IPS-18a (cell line): ENCODE data around the gene PEX11B.

Source experiments
- H3K27ac ChIP-seq: one replicate; pipeline ENCODE4 v1.5.1; 2013; ENCODE audit warnings: low read length
- H3K27me3 ChIP-seq: one replicate; pipeline ENCODE4 v1.6.1; 2013; ENCODE audit warnings: mild to moderate bottlenecking, low read length; ENCODE audit not compliant: control insufficient read depth, insufficient read depth
- H3K36me3 ChIP-seq: one replicate; pipeline ENCODE4 v1.6.1; 2013; ENCODE audit warnings: low read depth, low read length; ENCODE audit not compliant: control insufficient read depth
- H3K4me1 ChIP-seq: one replicate; pipeline ENCODE4 v1.6.1; 2013; ENCODE audit warnings: low read depth, low read length; ENCODE audit not compliant: control insufficient read depth
- H3K4me3 ChIP-seq: one replicate; pipeline ENCODE4 v1.5.1; 2013; ENCODE audit warnings: low read length
- H3K9ac ChIP-seq: one replicate; pipeline ENCODE4 v1.6.1; 2013; ENCODE audit warnings: mild to moderate bottlenecking, low read length, moderate library complexity
- H3K9me3 ChIP-seq: one replicate; pipeline ENCODE4 v1.6.1; 2013; ENCODE audit warnings: low read depth, low read length; ENCODE audit not compliant: control insufficient read depth

The PEX11B gene

GRCh38 chr1:145918144-145918991, at the start of gene PEX11B:
Gene PEX11B (minus strand): TSS chr1:145918717. CDS start chr1:145918688, 29 bp downstream.
- peak within 1 kb of the TSS; percentile 81 for H3K4me3 ChIP-seq
- peak within 1 kb of the TSS; percentile 45 for H3K27ac ChIP-seq
- H3K9me3 ChIP-seq, result no peaks in the 10 kb centered on the region
- peak within 1 kb of the TSS; percentile 39 for H3K9ac ChIP-seq
- peaks cover 4% of the 10 kb centered on the region for H3K36me3 ChIP-seq
- H3K4me1 ChIP-seq, result peaks cover 4% of the 10 kb centered on the region
- H3K27me3 ChIP-seq, result no peaks in the 10 kb centered on the region

GRCh38 chr1:145967288-145967687, 48.8 kb upstream of the PEX11B start:
- Histone ChIP-seq H3K9me3 (no peaks in the 10 kb centered on the region), H3K36me3 (no peaks in the 10 kb centered on the region), H3K4me1 (peaks cover 11% of the 10 kb centered on the region), H3K27me3 (peaks cover 20% of the 10 kb centered on the region), H3K4me3 (no peak overlapping the region), H3K9ac (no peak overlapping the region), H3K27ac (no peak overlapping the region)

- no peaks in the 10 kb centered on the region for H3K36me3 ChIP-seq
- peak overlapping the region; percentile 8 for H3K9ac ChIP-seq
- H3K27me3 ChIP-seq, result peaks cover 37% of the 10 kb centered on the region
- H3K4me1 ChIP-seq, result peaks cover 11% of the 10 kb centered on the region
- peak overlapping the region; percentile 71 for H3K4me3 ChIP-seq
- no peak overlapping the region for H3K27ac ChIP-seq
- no peaks in the 10 kb centered on the region for H3K9me3 ChIP-seq
Observed at GRCh38 chr1:145965119-145965744, 46.7 kb upstream of the PEX11B start.

GRCh38 chr1:145964328-145965118, 46.0 kb upstream of the PEX11B start, which contains the start of the genes ANKRD34A and POLR3GL:
Gene ANKRD34A (minus strand): TSS chr1:145964575. CDS start chr1:145961759, 2,816 bp downstream.
Gene POLR3GL (plus strand): TSS chr1:145964690. CDS start chr1:145974866, 10,176 bp downstream.
- peak within 1 kb of the TSS; percentile 8 for H3K9ac ChIP-seq
- H3K27me3 ChIP-seq, result peaks cover 45% of the 10 kb centered on the region
- peak within 1 kb of the TSS; percentile 71 for H3K4me3 ChIP-seq
- peaks cover 11% of the 10 kb centered on the region for H3K4me1 ChIP-seq
- H3K27ac ChIP-seq, result no peak within 1 kb of the TSS
- H3K36me3 ChIP-seq, result no peaks in the 10 kb centered on the region
- no peaks in the 10 kb centered on the region for H3K9me3 ChIP-seq

- H3K27me3 ChIP-seq, result peaks cover 55% of the 10 kb centered on the region
- no peaks in the 10 kb centered on the region for H3K9me3 ChIP-seq
- H3K4me3 ChIP-seq, result peak overlapping the region; percentile 71
- no peak overlapping the region for H3K9ac ChIP-seq
- H3K36me3 ChIP-seq, result no peaks in the 10 kb centered on the region
- no peak overlapping the region for H3K27ac ChIP-seq
- peaks cover 11% of the 10 kb centered on the region for H3K4me1 ChIP-seq
Observed at GRCh38 chr1:145963265-145964019, 44.9 kb upstream of the PEX11B start.

GRCh38 chr1:145962157-145963102, 43.9 kb upstream of the PEX11B start:
- Histone ChIP-seq H3K27me3 (peaks cover 59% of the 10 kb centered on the region), H3K9ac (no peak overlapping the region), H3K4me1 (peaks cover 16% of the 10 kb centered on the region), H3K4me3 (peak overlapping the region; percentile 84), H3K27ac (no peak overlapping the region), H3K9me3 (no peaks in the 10 kb centered on the region), H3K36me3 (no peaks in the 10 kb centered on the region)

GRCh38 chr1:145961425-145962156, 43.1 kb upstream of the PEX11B start:
- Histone ChIP-seq H3K4me1 (peaks cover 23% of the 10 kb centered on the region), H3K36me3 (no peaks in the 10 kb centered on the region), H3K27me3 (peaks cover 67% of the 10 kb centered on the region), H3K9ac (peak overlapping the region; percentile 6), H3K9me3 (no peaks in the 10 kb centered on the region), H3K4me3 (peak overlapping the region; percentile 84), H3K27ac (no peak overlapping the region)

DNA sequence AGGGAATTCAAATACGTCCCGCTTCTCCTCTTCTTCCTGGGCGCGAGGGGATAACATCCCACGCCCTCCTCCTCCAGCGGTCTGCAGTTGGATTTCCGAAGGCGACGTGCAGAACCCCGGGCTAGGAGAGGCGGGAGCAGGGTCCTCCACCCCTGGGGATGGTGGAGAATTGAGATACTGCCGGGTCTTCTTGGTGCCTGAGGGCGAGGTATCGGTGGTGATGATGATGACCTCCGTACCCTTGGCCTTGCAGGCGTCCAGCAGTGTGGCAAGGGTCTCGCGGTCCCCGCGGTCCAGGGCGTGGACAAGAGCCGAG, 42.5 kb upstream of the PEX11B start:
- peaks cover 23% of the 10 kb centered on the region for H3K4me1 ChIP-seq
- H3K27ac ChIP-seq, result no peak overlapping the region
- H3K9me3 ChIP-seq, result no peaks in the 10 kb centered on the region
- H3K9ac ChIP-seq, result peak overlapping the region; percentile 6
- peaks cover 73% of the 10 kb centered on the region for H3K27me3 ChIP-seq
- H3K4me3 ChIP-seq, result peak overlapping the region; percentile 84
- no peaks in the 10 kb centered on the region for H3K36me3 ChIP-seq

DNA sequence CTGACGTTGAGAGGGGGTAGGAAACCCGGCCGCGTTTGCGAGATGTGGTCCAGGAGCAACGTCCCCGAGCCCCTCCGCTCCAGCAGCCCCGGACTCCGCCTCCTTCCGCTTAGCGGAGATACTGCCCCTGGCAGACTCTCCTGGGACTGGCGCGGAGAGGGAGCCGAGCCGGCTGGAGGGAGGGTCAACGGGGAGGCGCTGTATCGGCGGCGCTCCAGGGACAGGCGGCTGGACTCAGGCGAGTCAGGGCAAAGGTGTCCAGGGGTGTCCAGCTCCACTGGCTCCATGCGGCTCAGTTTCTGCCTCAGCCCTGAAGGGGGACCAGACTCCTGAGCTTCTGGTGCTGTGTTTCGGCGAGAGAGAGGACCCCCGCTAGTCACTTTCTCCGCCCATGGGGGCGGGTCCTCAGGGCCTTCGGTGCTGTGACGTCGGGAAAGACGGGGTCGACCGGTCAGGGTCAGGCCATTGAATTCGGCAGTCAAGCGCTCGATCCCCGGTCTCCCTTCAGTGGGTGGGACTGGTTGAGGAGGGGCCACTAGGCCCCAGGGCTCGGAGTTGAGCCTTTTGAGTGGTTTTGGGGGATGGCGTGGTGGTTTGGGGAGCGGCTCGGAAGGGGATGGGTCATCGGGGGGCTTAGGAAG, 42.1 kb upstream of the PEX11B start:
- Histone ChIP-seq H3K4me3 (peak overlapping the region; percentile 84), H3K36me3 (no peaks in the 10 kb centered on the region), H3K9ac (peak overlapping the region; percentile 6), H3K4me1 (peaks cover 23% of the 10 kb centered on the region), H3K9me3 (no peaks in the 10 kb centered on the region), H3K27ac (no peak overlapping the region), H3K27me3 (peaks cover 77% of the 10 kb centered on the region)
